ENCODE measurements around the gene SLC30A4. TPM values are rescaled to one million over a fixed set of nuclear protein-coding genes. Genes with fewer than 3 reads are reported as not detected.
A peak's percentile ranks its signal among the peaks of the same experiment; 100 is the strongest.

SLC30A4 gene
- total and polyA plus RNA-seq, 4 donors, result 1.0 to 7.8 (median 2.9) TPM

- peak; percentile 74 to 91 (median 90) for DNase-seq
- Histone ChIP-seq H3K4me3 (no peak overlapping the region), H3K27ac (ENCODE audit: low read depth in 1 of 2, low read length in 1 of 2) (no peak overlapping the region), H3K4me1 (ENCODE audit: control insufficient read depth in 5 of 5, insufficient read depth in 5 of 5, low read length in 5 of 5) (peaks cover 0 to 4% (median 0%) of the 10 kb centered on the region in 5 donors), H3K9ac (ENCODE audit: insufficient read depth in 1 of 2, low read length in 2 of 2) (peak overlapping the region in 1 of 2 donors; percentile 35), H3K9me3 (ENCODE audit: control insufficient read depth in 4 of 4, insufficient read depth in 3 of 4, low read length in 3 of 4) (no peaks in the 10 kb centered on the region), H3K27me3 (ENCODE audit: control insufficient read depth in 3 of 3, insufficient read depth in 3 of 3, low read length in 2 of 3) (peaks cover 0 to 4% (median 0%) of the 10 kb centered on the region in 3 donors), H3K36me3 (ENCODE audit: control insufficient read depth in 4 of 4, insufficient read depth in 4 of 4, low read length in 4 of 4) (no peaks in the 10 kb centered on the region)
- TF ChIP-seq CTCF (IDR thresholded peaks at IDR 0.05; ENCODE audit: control extremely low read depth, extremely low read depth), result peak; percentile 79
- WGBS, 2 donors, result 1% methylated on average over 17 of the region's 17 CpGs
- ATAC-seq (ENCODE audit: insufficient read depth, low FRiP score), result peak; percentile 79
Observed at GRCh38 chr15:45457641-45458539, 64.7 kb downstream of the SLC30A4 start.

- ATAC-seq (ENCODE audit: insufficient read depth, low FRiP score), result no peak
- H3K4me3 ChIP-seq, result no peak overlapping the region
Observed at GRCh38 chr15:45457220-45457619, 65.3 kb downstream of the SLC30A4 start.

GRCh38 chr15:45456212-45457106 is 66.1 kb downstream of the SLC30A4 start:
- peak overlapping the region in 1 of 2 donors; percentile 44 for H3K27ac ChIP-seq (ENCODE audit: low read depth in 1 of 2, low read length in 1 of 2)
- peak in 2 of 3 donors; percentile 7 to 22 for DNase-seq
- no peaks in the 10 kb centered on the region for H3K36me3 ChIP-seq (ENCODE audit: control insufficient read depth in 4 of 4, insufficient read depth in 4 of 4, low read length in 4 of 4)
- no peaks in the 10 kb centered on the region for H3K9me3 ChIP-seq (ENCODE audit: control insufficient read depth in 4 of 4, insufficient read depth in 3 of 4, low read length in 3 of 4)
- no peak overlapping the region for H3K4me3 ChIP-seq
- H3K9ac ChIP-seq (ENCODE audit: insufficient read depth in 1 of 2, low read length in 2 of 2), result no peak overlapping the region
- WGBS, 2 donors, result 46 to 61% methylated on average over 22 of the region's 22 CpGs
- peaks cover 0 to 4% (median 0%) of the 10 kb centered on the region in 3 donors for H3K27me3 ChIP-seq (ENCODE audit: control insufficient read depth in 3 of 3, insufficient read depth in 3 of 3, low read length in 2 of 3)
- TF ChIP-seq CTCF (IDR thresholded peaks at IDR 0.05; ENCODE audit: control extremely low read depth, extremely low read depth), result no peak
- ATAC-seq (ENCODE audit: insufficient read depth, low FRiP score), result peak; percentile 57
- H3K4me1 ChIP-seq (ENCODE audit: control insufficient read depth in 5 of 5, insufficient read depth in 5 of 5, low read length in 5 of 5), result peaks cover 0 to 4% (median 0%) of the 10 kb centered on the region in 5 donors

More at GRCh38 chr15:45457220-45457619, 65.3 kb downstream of the SLC30A4 start:
- no peak for DNase-seq
- no peak overlapping the region for H3K9ac ChIP-seq (ENCODE audit: insufficient read depth in 1 of 2, low read length in 2 of 2)
- H3K27ac ChIP-seq (ENCODE audit: low read depth in 1 of 2, low read length in 1 of 2), result peak overlapping the region in 1 of 2 donors; percentile 6
- peaks cover 0 to 4% (median 0%) of the 10 kb centered on the region in 3 donors for H3K27me3 ChIP-seq (ENCODE audit: control insufficient read depth in 3 of 3, insufficient read depth in 3 of 3, low read length in 2 of 3)
- peaks cover 0 to 4% (median 0%) of the 10 kb centered on the region in 5 donors for H3K4me1 ChIP-seq (ENCODE audit: control insufficient read depth in 5 of 5, insufficient read depth in 5 of 5, low read length in 5 of 5)
- no peaks in the 10 kb centered on the region for H3K9me3 ChIP-seq (ENCODE audit: control insufficient read depth in 4 of 4, insufficient read depth in 3 of 4, low read length in 3 of 4)
- no peak for TF ChIP-seq CTCF (IDR thresholded peaks at IDR 0.05; ENCODE audit: control extremely low read depth, extremely low read depth)
- H3K36me3 ChIP-seq (ENCODE audit: control insufficient read depth in 4 of 4, insufficient read depth in 4 of 4, low read length in 4 of 4), result no peaks in the 10 kb centered on the region
- 32% methylated on average over 5 of the region's 5 CpGs for WGBS, 2 donors

All from lung (tissue), 12 donors.